Neural cell (in vitro differentiated cells): ENCODE results near the gene PIGZ. TPM values are rescaled to one million over a fixed set of nuclear protein-coding genes. Genes with fewer than 3 reads are reported as not detected.

Experiments used
- H2AFZ ChIP-seq: fragments of 200-600, 300-800 bp; sonication (generic), shearing (Covaris generic); 2 replicates; pipeline ENCODE4 v1.6.0; 2014; ENCODE audit warnings: low read depth, mild to moderate bottlenecking, antibody characterized with exemption, low read length, moderate library complexity
- H3F3A ChIP-seq: fragments of 200-600 bp; shearing (Covaris generic); 2 replicates; pipeline ENCODE4 v1.6.1; 2016; ENCODE audit warnings: mild to moderate bottlenecking, moderate library complexity, mixed read lengths, antibody characterized with exemption, low read length; ENCODE audit not compliant: insufficient read depth, poor library complexity, severe bottlenecking
- H3K27ac ChIP-seq: fragments of 200-600, 300-800 bp; sonication (generic), shearing (Covaris generic); 2 replicates; pipeline ENCODE4 v1.5.1; 2014; ENCODE audit warnings: mild to moderate bottlenecking, low read length, moderate library complexity
- H3K27me3 ChIP-seq: fragments of 300-800, 200-600 bp; sonication (generic), shearing (Covaris generic); 2 replicates; pipeline ENCODE4 v1.6.0; 2014; ENCODE audit warnings: mild to moderate bottlenecking, low read depth, low read length, moderate library complexity; ENCODE audit not compliant: insufficient read depth
- H3K36me3 ChIP-seq: fragments of 300-800, 200-600 bp; sonication (generic), shearing (Covaris generic); 2 replicates; pipeline ENCODE4 v1.5.1; 2014; ENCODE audit warnings: mild to moderate bottlenecking, antibody characterized with exemption, low read length, moderate library complexity; ENCODE audit not compliant: insufficient read depth
- H3K4me2 ChIP-seq: fragments of 300-800, 200-600 bp; sonication (generic), shearing (Covaris generic); 2 replicates; pipeline ENCODE4 v1.6.0; 2014; ENCODE audit warnings: mild to moderate bottlenecking, low read length
- H3K4me3 ChIP-seq: fragments of 300-800, 200-600 bp; sonication (generic), shearing (Covaris generic); 2 replicates; pipeline ENCODE4 v1.5.1; 2014; ENCODE audit warnings: mild to moderate bottlenecking, low read length, moderate library complexity
- H3K79me2 ChIP-seq: fragments of 200-600 bp; shearing (Covaris generic); replicated peaks from 2 replicates; pipeline ENCODE4 v1.6.0; 2014; ENCODE audit warnings: mild to moderate bottlenecking, low read length, moderate library complexity; ENCODE audit not compliant: insufficient read depth
- H3K9ac ChIP-seq: fragments of 300-800, 200-600 bp; sonication (generic), shearing (Covaris generic); 2 replicates; pipeline ENCODE4 v1.6.1; 2016; ENCODE audit warnings: mild to moderate bottlenecking, low read length, mixed read lengths
- H3K9me2 ChIP-seq: fragments of 200-600 bp; shearing (Covaris generic); 2 replicates; pipeline ENCODE4 v1.6.1; 2016; ENCODE audit warnings: mild to moderate bottlenecking, low read length, mixed read lengths; ENCODE audit not compliant: insufficient read depth
- H3K9me3 ChIP-seq: fragments of 200-600, 300-800 bp; sonication (generic), shearing (Covaris generic); 2 replicates; pipeline ENCODE4 v1.6.1; 2016; ENCODE audit warnings: mild to moderate bottlenecking, mixed run types, low read length, moderate library complexity, mixed read lengths
- H4K20me1 ChIP-seq: fragments of 200-600 bp; shearing (Covaris generic); 2 replicates; pipeline ENCODE4 v1.6.1; 2016; ENCODE audit warnings: mild to moderate bottlenecking, mixed run types; ENCODE audit not compliant: insufficient read depth
- EP300 ChIP-seq: fragments of 450-650 bp; conservative IDR thresholded peaks from 2 replicates; pipeline ENCODE4 v1.6.1; 2014; ENCODE audit warnings: antibody characterized with exemption, mild to moderate bottlenecking, moderate library complexity; ENCODE audit not compliant: poor library complexity, severe bottlenecking
- EZH2 ChIP-seq: fragments of 200-600, 300-800 bp; shearing (Covaris generic), sonication (generic); IDR thresholded peaks from 2 replicates; pipeline ENCODE4 v1.6.1; 2014; ENCODE audit warnings: antibody characterized with exemption, low read length, borderline replicate concordance, mild to moderate bottlenecking; ENCODE audit not compliant: insufficient read depth, poor library complexity, severe bottlenecking
- MXI1 ChIP-seq: fragments of 450-650 bp; conservative IDR thresholded peaks from 2 replicates; pipeline ENCODE4 v1.6.1; 2014; ENCODE audit warnings: antibody characterized with exemption, mild to moderate bottlenecking; ENCODE audit not compliant: poor library complexity, severe bottlenecking
- POLR2AphosphoS5 ChIP-seq: IDR thresholded peaks from 2 replicates; pipeline ENCODE4 v1.6.1; 2012
- RAD21 ChIP-seq: fragments of 450-650 bp; conservative IDR thresholded peaks from 2 replicates; pipeline ENCODE4 v1.6.1; 2014; ENCODE audit warnings: antibody characterized with exemption, mild to moderate bottlenecking, moderate library complexity
- SMC3 ChIP-seq: fragments of 450-650 bp; conservative IDR thresholded peaks from 2 replicates; pipeline ENCODE4 v1.6.1; 2014; ENCODE audit warnings: antibody characterized with exemption, mild to moderate bottlenecking, moderate library complexity; ENCODE audit not compliant: poor library complexity
- TAF1 ChIP-seq: IDR thresholded peaks from 2 replicates; pipeline ENCODE4 v1.6.1; 2012; ENCODE audit warnings: low read depth
- polyA plus RNA-seq: library from polyadenylated mRNA; depleted of rRNA; stranded (reverse); fragments of >200 nt; gene quantifications from 2 replicates; pipeline ENCODE4 v1.2.3, GENCODE V29; 2014
- TF ChIP-seq, protein P1 (sequence below): IDR thresholded peaks from 2 replicates; pipeline ENCODE4 v1.6.1; 2012; ENCODE audit warnings: borderline replicate concordance
- TF ChIP-seq, protein P2 (sequence below): fragments of 450-650 bp; IDR thresholded peaks from 2 replicates; pipeline ENCODE4 v1.5.1; 2014; ENCODE audit warnings: antibody characterized with exemption, mild to moderate bottlenecking, moderate library complexity; ENCODE audit not compliant: poor library complexity, severe bottlenecking

The PIGZ gene
- polyA plus RNA-seq, 1 donor from 2014 or later = 6.5 TPM

DNA sequence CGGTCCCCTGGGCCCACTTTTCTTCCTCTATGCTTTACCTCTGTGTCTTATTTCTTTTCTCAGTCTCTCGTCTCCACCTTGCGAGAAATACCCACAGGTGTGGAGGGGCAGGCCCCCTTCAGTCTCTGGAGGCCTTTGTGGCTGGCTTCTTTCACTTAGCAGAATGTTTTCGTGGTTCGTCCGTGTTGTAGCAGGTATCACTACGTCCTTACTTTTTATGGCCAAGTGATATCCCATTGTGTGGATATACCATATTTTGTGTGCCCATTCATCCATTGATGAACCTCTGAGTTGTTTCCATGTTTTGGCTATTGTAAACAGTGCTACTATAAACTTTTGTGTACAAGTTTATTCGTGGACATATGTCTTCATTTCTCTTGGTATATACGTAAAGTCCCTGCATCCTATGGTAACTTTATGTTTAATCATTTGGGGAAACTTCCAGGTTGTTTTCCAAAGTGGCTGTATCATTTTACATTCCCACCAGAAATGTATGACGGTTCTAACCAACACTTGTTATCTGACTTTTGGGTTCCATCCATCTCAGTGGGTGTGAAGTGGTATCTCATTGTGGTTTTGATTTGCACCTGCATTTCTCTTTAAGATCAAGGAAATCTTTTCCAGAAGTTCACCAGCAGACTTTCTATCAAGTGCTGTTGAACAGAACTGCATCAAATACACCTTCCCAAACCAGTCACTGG is 5.6 kb downstream of the PIGZ start:
- H3K36me3 ChIP-seq = no peaks in the 10 kb centered on the region
- H2AFZ ChIP-seq = no peak overlapping the region
- no peaks in the 10 kb centered on the region for H3K79me2 ChIP-seq
- no peak overlapping the region for H3K4me3 ChIP-seq
- H3K27ac ChIP-seq = no peak overlapping the region
- TF ChIP-seq RAD21 = no peak
- TF ChIP-seq, protein P1, sequence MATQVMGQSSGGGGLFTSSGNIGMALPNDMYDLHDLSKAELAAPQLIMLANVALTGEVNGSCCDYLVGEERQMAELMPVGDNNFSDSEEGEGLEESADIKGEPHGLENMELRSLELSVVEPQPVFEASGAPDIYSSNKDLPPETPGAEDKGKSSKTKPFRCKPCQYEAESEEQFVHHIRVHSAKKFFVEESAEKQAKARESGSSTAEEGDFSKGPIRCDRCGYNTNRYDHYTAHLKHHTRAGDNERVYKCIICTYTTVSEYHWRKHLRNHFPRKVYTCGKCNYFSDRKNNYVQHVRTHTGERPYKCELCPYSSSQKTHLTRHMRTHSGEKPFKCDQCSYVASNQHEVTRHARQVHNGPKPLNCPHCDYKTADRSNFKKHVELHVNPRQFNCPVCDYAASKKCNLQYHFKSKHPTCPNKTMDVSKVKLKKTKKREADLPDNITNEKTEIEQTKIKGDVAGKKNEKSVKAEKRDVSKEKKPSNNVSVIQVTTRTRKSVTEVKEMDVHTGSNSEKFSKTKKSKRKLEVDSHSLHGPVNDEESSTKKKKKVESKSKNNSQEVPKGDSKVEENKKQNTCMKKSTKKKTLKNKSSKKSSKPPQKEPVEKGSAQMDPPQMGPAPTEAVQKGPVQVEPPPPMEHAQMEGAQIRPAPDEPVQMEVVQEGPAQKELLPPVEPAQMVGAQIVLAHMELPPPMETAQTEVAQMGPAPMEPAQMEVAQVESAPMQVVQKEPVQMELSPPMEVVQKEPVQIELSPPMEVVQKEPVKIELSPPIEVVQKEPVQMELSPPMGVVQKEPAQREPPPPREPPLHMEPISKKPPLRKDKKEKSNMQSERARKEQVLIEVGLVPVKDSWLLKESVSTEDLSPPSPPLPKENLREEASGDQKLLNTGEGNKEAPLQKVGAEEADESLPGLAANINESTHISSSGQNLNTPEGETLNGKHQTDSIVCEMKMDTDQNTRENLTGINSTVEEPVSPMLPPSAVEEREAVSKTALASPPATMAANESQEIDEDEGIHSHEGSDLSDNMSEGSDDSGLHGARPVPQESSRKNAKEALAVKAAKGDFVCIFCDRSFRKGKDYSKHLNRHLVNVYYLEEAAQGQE = no peak
- TF ChIP-seq MXI1 = no peak
- no peak for TF ChIP-seq EP300
- no peak for TF ChIP-seq EZH2
- no peak for TF ChIP-seq SMC3
- TF ChIP-seq TAF1 = no peak
- TF ChIP-seq, protein P2, sequence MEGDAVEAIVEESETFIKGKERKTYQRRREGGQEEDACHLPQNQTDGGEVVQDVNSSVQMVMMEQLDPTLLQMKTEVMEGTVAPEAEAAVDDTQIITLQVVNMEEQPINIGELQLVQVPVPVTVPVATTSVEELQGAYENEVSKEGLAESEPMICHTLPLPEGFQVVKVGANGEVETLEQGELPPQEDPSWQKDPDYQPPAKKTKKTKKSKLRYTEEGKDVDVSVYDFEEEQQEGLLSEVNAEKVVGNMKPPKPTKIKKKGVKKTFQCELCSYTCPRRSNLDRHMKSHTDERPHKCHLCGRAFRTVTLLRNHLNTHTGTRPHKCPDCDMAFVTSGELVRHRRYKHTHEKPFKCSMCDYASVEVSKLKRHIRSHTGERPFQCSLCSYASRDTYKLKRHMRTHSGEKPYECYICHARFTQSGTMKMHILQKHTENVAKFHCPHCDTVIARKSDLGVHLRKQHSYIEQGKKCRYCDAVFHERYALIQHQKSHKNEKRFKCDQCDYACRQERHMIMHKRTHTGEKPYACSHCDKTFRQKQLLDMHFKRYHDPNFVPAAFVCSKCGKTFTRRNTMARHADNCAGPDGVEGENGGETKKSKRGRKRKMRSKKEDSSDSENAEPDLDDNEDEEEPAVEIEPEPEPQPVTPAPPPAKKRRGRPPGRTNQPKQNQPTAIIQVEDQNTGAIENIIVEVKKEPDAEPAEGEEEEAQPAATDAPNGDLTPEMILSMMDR = no peak
- no peak for TF ChIP-seq POLR2AphosphoS5
- no peaks in the 10 kb centered on the region for H3K9me2 ChIP-seq
- no peak overlapping the region for H3K9ac ChIP-seq
- no peaks in the 10 kb centered on the region for H3F3A ChIP-seq
- H3K4me2 ChIP-seq = no peak overlapping the region
- peaks cover 21% of the 10 kb centered on the region for H3K27me3 ChIP-seq
- H4K20me1 ChIP-seq = no peaks in the 10 kb centered on the region
- no peaks in the 10 kb centered on the region for H3K9me3 ChIP-seq

- no peaks in the 10 kb centered on the region for H3K36me3 ChIP-seq
- no peaks in the 10 kb centered on the region for H3K9me2 ChIP-seq
- peaks cover 14% of the 10 kb centered on the region for H3K27me3 ChIP-seq
- no peak overlapping the region for H3K27ac ChIP-seq
- H2AFZ ChIP-seq = no peak overlapping the region
- H3K9me3 ChIP-seq = no peaks in the 10 kb centered on the region
- no peak overlapping the region for H3K4me2 ChIP-seq
- H3K79me2 ChIP-seq = no peaks in the 10 kb centered on the region
- H3K9ac ChIP-seq = no peak overlapping the region
- H3F3A ChIP-seq = no peaks in the 10 kb centered on the region
- no peak for TF ChIP-seq POLR2AphosphoS5
- TF ChIP-seq SMC3 = no peak
- TF ChIP-seq, protein P2 = no peak
- no peak for TF ChIP-seq TAF1
- TF ChIP-seq MXI1 = no peak
- TF ChIP-seq RAD21 = no peak
- H3K4me3 ChIP-seq = no peak overlapping the region
- no peaks in the 10 kb centered on the region for H4K20me1 ChIP-seq
These were observed 6.3 kb downstream of the PIGZ start for GRCh38 chr3:196962108-196962929.
